HG03565 (cell line): ENCODE measurements around the gene CDC42BPB.
"Not testable (repeated sequence)": the region's sequence is repeated elsewhere in the genome, so short reads cannot be mapped to it uniquely, and the experiment has no call there.

Experiments
- ATAC-seq: cut with Tn5 transposase; IDR thresholded peaks from one replicate; pipeline ENCODE4 v1.9.1; 2021; ENCODE audit warnings: mild to moderate bottlenecking, moderate library complexity; ENCODE audit not compliant: unreplicated experiment

The CDC42BPB gene

DNA sequence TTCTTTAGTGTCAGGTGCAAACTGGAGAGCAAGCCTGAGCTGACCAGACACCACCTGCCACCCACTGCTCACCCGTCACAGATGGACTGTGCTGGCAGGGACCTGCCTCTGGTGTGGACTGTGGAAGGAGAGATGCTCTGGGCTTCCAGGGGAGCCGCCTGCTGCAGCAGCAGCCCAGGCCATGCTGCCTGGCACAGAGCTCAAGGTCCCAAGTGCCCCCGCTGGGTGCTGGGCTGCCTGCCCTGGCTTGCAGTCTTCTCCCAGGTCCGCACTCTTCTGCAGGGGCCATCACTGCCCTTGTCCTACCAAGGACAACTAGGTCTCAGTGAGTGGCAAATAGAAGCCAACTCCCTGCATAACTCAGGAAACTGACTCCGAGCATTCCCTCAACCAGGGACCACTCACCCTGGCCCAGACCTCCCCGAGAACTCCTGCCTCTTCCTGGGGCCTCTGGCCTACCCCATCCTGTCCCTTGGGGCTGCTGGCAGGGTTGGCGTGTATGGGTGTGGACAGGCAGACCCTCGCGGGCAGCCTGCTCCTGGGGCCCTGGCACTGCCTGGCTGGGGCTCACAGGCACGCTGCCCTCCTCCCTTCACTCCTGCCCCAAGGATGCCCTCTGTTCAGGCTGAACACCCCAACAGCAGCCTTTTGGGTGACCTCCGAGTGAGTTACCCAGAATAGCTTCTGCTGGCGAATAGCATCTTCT, 125.6 kb downstream of the CDC42BPB start:
- no peak for ATAC-seq

DNA sequence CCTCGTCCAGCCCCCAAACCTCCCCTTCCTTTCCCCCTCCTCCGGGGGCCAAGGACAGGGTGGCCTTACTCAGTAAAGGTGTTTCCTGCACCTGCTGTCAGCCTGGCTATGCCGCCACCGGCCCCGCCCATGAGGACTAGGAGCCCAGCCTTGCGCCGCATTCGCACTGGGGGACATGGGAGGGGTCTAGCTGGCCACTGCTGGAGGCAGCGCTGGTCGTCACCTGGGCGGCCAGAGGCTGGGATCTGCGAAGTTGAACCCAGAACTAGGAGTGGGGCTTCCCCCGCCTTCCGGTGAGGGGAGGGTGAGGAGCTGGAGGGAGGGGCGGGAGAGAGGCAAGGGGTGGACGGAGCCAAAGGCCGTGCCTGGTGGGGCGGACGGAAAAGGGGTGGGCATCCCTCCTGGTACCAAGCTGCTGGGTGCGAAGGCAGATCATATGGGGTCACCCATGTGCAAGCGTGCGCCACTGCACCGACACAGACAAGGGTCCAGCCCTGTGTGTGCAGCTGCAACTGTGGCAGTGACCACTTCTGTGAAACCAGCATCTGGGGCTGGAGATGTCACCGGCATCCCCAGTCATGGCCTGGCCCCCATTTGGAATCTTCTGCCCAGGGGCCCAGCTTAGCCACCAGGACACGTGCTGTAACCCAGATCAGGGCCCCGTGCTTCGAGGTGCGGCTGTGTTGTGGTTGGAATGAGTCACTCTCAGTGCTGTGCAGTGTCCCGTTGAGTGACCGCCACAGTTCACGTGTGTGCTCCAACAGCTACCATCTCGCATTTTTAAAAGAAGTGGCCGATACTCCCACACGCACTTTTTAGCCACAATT, 126.4 kb downstream of the CDC42BPB start:
- no peak for ATAC-seq

DNA sequence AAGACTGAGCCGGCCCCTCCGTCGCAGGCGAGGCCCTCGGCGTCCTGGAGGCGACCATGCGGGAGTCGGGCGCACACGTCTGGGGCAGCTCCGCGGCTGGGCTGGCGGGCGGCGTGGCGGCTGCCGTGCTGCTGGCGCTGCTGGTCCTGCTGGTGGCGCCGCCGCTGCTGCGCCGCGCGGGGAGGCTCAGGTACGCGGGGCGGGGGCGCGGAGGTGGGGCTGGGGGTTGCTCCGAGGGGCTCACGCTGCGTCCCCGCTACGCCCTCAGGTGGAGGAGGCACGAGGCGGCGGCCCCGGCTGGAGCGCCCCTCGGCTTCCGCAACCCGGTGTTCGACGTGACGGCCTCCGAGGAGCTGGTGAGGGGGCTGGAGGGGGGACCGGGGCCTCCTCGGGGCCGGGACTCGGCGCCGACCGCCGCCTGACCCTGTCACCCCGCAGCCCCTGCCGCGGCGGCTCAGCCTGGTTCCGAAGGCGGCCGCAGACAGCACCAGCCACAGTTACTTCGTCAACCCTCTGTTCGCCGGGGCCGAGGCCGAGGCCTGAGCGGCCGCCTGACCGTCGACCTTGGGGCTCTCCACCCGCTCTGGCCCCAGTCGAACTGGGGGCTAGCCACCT, 127.1 kb downstream of the CDC42BPB start:
- no peak for ATAC-seq

DNA sequence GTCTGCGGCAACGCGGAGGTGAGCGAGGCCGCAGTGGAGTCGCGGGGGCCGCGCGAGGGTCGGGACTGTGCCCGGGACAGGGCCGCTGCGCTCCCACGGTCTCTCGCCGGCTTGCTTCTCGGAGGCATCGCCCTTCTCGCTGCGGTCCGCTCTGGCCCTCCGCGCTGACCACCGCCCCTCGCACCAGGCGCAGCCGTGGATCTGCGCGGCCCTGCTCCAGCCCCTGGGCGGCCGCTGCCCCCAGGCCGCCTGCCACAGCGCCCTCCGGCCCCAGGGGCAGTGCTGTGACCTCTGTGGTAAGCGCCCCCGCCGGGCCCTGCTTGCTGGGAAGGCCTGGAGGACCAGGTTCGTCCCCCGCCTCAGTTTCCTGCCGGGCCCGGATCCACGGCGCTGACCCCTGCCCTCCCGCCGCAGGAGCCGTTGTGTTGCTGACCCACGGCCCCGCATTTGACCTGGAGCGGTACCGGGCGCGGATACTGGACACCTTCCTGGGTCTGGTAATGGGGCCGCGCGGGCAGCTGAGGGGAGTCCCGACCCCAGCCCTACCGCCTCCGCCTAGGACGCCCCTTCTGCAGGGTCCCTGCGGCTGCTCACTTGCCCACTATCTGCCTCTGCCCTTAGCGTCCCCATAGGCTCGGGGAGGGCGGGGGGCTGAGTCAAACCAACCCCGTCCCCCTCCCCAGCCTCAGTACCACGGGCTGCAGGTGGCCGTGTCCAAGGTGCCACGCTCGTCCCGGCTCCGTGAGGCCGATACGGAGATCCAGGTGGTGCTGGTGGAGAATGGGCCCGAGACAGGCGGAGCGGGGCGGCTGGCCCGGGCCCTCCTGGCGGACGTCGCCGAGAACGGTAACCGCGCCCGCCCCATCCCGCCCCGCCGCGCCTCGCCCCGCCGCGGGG, 127.9 kb downstream of the CDC42BPB start:
- ATAC-seq = no peak

DNA sequence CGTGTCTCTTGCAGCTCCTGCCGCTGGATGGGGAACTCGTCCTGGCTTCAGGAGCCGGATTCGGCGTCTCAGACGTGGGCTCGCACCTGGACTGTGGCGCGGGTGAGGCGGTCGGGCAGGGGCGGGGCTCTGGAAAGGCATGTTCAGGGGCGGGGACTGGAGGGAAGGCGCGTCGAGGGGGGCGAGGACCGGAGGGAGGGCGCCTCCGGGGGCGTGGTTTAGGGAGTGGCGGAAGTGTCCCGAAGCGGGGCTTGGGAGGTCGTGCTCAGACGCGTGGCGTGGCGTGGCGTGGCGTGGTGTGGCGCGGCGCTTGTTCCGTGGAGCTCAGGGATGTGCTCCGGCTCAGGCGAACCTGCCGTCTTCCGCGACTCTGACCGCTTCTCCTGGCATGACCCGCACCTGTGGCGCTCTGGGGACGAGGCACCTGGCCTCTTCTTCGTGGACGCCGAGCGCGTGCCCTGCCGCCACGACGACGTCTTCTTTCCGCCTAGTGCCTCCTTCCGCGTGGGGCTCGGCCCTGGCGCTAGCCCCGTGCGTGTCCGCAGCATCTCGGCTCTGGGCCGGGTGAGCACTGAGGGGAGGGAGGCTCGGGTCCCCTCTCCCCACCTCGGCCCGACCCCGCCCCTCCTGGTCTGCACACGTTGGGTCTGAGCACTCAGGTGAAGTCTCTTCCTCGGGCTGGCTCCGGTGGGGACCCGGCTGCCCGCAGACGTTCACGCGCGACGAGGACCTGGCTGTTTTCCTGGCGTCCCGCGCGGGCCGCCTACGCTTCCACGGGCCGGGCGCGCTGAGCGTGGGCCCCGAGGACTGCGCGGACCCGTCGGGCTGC, 128.7 kb downstream of the CDC42BPB start:
- ATAC-seq = no peak

DNA sequence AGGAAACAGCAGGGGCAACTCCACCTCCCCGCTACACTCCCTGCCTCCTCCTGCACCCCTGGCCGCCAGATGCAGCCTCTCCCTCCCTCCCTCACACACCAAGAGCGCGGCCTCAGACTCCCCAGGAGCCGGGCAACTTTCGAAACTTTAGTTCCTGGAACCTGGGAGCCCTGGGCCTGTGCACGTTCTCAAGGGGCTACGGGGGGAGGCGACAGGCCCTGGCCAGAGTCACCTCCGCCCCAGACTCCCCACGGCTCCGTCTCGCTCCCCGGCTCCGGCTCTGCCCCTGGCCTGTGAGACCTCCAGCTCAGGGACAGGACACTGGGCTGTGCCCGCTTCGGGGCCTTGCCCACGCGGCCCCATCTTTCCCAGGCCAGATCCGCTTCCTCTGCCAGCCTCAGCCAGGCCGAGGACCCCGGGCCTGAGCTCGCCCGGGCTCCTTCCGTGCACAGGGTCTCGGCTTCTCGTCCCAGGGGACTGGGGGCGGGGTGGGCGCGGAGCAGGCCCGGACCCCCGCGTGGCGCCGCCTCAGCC, 129.4 kb downstream of the CDC42BPB start:
- no peak for ATAC-seq

DNA sequence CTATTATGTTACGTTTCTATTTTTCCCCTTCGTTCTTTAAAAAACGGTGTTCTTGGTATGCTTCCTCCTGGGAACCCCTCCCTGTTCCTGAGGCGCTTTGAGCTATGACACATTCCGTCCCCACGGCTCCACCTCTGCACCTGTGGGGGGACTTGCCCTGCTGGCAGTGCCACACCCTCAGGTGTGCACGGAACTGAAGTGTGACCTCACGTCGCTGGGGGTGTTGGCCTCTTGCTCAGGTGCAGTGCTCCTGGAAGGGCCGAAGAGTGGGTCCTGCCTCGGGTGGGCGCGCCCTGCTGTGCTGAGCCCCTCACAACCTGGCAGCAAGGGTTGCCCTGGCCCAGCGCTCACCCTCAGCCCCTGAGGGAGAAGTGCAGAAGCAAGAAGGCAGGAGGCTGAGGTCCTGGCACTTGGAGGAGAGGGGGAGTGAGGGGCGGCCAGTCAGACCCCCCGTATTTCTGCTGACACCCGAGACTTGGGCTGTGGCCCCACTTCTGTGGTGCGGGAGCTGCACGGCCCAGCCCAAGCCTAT, 129.9 kb downstream of the CDC42BPB start:
- no peak for ATAC-seq

DNA sequence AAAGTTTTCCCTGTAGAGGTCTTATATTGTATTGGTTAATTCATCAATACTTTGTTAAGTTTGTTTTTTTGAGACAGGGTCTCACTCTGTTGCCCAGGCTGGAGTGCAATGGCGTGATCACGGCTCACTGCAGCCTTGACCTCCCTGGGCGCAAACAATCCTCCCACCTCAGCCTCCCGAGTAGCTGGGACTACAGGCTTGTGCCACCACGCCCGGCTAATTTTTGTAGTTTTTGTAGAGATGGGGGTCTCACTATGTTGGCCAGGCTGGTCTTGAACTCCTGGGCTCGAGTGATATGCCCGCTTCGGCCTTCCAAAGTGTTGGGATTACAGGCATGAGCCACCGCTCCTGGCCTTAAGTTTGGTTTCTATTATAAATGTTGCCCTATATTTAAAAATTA, 130.5 kb downstream of the CDC42BPB start:
- not testable (repeated sequence) for ATAC-seq

DNA sequence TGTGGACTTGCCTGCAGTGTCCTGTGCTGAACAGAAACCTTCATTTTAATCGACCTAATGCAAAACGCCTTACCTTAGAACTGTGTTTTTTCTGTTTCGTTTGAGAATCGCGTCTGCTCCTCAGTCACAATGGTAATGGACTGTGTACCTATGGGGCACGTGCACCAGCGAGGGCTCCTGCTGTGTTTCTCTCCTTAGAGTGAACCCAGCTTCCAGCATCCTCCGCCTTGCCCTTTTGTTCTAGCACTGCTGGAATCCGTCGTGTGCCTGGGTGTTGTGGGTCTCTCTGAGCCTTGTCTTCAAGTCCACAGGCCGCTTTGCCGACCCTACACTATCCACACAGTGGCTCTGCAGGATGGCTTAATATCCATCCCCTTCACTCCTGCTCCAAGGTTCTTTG, 131.2 kb downstream of the CDC42BPB start:
- no peak for ATAC-seq

DNA sequence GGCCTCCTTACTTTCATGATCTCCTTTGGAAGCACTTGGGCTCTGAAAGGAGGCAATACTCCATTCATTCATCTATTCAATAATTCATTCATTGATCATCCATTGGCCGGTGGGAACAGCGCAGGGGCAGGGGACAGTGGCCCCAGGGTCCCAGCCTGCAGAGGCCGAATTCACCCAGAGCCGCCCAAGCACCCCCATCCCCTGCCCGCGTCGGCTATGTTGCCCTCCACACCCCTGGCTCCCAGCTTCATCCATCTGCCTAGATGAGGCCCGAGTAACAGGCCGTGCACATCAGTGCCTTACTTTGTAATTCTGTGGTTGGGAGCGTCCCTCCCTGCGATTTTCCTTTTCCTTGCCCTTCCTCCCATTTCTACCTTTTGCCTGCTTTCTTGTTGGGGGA, 131.7 kb downstream of the CDC42BPB start:
- no peak for ATAC-seq

DNA sequence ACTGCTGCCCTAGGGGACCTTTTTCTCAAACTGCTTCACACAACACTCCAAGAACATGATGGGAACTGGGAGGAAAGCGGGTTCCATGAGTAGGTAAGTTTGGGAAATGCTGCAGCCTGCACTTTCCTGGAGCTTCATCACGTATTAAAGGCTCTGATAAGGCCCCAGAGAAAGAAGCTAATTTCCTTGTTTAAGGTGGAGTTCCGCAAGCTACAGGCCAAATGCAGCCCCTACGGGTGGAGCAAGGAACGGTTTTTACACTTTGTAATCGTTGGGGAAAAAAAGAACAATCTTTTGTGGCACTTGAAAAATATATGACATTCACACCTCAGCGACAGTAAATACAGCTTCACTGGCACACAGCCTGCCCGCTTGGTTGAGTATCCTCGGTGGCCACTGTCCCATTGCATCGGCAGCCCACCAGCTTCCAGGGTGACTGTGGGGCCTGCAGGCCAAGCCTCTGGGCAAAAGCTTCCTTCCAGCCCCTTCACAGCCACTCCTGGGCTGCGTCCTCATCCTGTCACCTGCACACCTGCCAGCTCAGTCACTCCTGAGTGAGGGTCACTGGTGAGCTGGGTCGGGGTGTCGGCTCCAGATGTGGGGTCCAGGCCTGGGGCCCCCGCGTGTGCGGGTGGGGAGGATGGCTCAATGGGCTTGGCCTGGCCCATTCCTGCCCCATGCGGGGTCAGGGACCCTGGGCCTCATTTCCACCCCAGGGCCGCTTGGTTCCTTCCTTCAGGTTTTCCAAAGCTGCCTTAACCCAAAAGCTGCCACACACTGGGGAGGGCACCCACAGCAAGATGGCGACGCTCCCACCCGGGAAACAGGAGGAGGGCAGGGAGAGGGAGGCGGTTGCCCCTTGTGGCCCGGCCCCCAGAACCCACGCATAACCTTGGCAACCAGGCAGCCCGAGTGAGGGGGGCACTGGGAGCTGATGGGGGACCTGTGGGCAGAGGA, 132.4 kb downstream of the CDC42BPB start:
- ATAC-seq = no peak

DNA sequence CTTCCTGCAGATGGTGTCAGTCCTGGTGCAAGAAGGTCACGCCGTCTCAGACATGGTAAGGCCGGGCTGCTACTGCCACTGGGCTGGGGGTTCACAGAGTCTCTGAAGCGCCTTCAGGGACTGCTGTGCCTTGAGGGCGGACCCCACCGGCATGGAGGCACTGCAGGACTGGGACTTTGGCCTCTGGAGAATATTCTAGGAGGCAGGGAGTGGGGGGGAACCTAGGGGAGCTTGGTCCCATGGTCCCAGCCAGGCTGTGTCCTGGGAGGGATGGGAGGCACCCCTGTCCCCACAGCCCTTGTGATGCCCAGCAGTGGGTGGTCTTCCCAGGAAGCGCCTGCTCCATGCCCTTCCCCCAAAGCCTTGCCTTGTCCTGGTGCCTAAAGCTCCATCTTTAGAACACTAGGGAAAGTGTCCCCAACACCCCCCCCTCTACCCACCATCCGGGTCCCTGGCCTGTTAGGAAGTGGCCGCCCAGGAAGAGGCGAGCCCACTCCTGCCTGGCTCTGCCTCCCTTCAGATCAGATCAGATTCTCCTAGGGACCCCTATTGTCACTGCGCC, 133.3 kb downstream of the CDC42BPB start:
- no peak for ATAC-seq

DNA sequence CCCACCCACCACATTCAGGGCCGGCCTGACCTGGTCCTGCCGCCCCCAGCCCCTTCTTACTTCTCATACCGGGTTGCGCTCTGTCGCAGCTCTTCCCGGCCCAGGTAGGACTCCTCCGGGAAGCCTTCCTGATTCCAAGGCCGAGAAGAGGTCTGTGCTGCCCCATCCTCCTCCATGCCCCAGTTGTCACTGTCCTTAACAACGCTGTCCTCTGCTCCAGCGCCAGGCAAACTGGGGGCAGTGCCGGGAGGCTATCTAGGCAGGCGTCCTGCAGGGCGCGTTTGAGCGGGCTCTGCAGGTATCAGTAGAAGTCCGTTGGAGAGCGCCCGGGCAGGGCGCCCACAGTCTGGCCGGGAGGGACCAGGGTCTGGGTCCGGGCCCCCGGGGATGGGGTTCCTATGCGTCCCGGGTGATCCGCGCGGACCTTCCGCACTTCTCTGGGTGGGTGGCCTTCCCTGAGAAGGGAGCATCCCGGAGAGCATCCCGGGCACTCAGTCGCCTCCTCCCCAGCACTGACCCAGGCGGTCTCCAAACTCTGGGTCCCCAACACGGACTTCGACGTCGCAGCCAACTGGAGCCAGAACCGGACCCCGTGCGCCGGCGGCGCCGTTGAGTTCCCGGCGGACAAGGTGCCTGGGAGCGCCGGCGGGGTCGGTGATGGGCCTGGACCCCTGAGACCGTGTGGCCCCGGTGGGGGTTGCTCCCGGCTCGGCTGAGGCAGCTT, 134.0 kb downstream of the CDC42BPB start:
- no peak for ATAC-seq

DNA sequence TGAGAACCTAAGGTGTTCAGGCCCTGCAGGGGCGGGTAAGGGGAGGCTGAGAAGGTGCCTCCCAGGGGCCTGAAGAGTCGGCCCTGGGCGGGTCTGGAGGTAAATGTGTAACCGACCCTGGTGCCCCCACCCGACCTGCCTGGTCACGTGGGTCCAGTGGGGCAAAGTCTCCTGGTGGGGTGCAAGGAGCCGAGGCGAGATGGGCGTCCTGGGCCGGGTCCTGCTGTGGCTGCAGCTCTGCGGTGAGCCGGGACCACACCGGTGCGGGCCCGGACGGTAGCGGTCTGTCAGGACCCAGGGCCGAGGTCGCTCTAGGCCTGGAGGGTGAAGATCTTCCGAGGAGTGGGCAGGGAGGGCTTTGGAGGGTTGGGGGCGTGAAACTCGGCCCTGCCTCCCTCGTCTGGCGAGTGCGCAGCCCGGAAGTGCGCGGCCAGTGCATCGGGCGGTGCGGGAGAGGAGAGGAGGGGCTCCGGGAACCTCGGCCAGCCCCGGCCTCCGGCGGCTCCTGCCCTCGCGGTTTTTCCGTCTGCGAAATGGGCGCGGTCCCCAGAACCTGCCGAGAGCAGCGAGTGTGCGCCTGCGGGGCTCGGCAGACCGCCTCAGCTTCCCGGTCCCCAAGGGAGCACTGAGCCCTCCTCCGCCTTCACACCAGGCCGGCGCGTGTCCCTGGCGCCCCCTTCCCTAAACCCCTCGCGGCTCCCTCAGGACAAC, 134.7 kb downstream of the CDC42BPB start, which contains the start of gene AMN:
TSS of gene AMN (plus strand) at position 174 of the 711 bp plus-strand sequence. CDS start at position 200, 26 bp downstream.
- no peak for ATAC-seq

DNA sequence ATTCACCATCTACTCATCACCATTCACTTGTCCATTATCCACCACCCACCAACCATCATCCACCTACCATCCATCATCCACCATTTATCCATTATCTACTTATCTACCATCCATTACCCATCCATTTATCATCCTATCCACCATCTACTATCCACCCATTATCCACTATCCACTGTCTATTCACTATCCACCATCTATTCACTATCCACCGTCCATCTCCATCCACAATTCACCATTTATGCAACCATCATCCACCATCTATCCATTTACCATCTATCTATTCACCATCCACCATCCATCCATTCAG, 136.4 kb downstream of the CDC42BPB start:
- ATAC-seq = no peak

DNA sequence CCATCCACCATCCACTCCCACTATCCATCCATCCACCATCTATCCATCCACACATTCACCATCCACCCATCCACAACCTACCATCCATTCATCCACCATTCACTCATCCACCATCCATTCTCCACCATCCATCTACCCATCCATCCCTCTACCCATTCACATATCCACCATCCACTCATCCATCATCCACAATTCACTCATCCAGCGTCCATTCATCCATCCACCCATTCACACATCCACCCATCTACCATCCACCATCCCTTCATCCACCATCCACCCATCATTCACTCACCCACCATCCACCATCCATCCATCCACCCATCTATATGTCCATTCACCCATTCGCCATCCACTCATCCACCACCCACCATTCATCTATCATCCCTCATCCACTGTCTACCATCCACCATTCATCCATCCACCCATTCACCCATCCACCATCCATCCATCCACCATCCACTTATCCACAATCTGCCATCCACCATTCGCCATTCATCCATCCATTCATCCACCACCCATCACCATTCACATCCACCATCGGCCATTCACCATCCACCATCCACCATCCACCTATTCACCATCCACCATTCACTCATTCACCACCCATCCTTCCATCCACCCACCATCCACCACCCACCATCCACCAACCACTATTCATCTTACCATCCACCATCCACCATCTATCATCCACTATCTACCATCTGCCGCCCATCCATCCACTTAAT, 136.9 kb downstream of the CDC42BPB start:
- no peak for ATAC-seq
